Fibroblast of lung (primary cell): Measurements from ENCODE around the gene ZC3HAV1. TPM values are rescaled to one million over a fixed set of nuclear protein-coding genes. Genes with fewer than 3 reads are reported as not detected.

Experiments used
- DNase-seq, 2 donors: peaks; one replicate each; pipeline versions ENCODE4 v3.0.0 to v3.0.0-alpha.2; 2010; ENCODE audit warnings: low read depth in 2 of 2
- H2AFZ ChIP-seq: 2 replicates; pipeline ENCODE4 v1.5.1; 2012; ENCODE audit warnings: low read length, control low read depth, inconsistent platforms
- H3K27ac ChIP-seq: 2 replicates; pipeline ENCODE4 v1.5.1; 2011; ENCODE audit warnings: low read length, control low read depth; ENCODE audit not compliant: insufficient read depth
- H3K27me3 ChIP-seq: 2 replicates; pipeline ENCODE4 v1.5.1; 2011; ENCODE audit warnings: mild to moderate bottlenecking, low read length; ENCODE audit not compliant: control insufficient read depth, insufficient read depth
- H3K36me3 ChIP-seq: 2 replicates; pipeline ENCODE4 v1.5.1; 2011; ENCODE audit warnings: low read length; ENCODE audit not compliant: control insufficient read depth, insufficient read depth
- H3K4me1 ChIP-seq: 2 replicates; pipeline ENCODE4 v1.5.1; 2011; ENCODE audit warnings: low read length; ENCODE audit not compliant: control insufficient read depth, insufficient read depth; ENCODE audit errors: extremely low read depth
- H3K4me2 ChIP-seq: 2 replicates; pipeline ENCODE4 v1.5.1; 2011; ENCODE audit warnings: low read length, control low read depth; ENCODE audit not compliant: insufficient read depth; ENCODE audit errors: extremely low read depth
- H3K4me3 ChIP-seq, 4 experiments: fragments of 200-600 bp in 1 of 4; sonication (generic) in 1 of 4; replicated peaks in 1 of 4; 2 replicates each; pipeline ENCODE4 v1.5.1; 2011 to 2016; ENCODE audit warnings: low read length in 4 of 4, low read depth in 3 of 4, mild to moderate bottlenecking in 3 of 4, control low read depth in 2 of 4, inconsistent platforms in 1 of 4, mixed read lengths in 1 of 4; ENCODE audit not compliant: insufficient read depth in 1 of 4; ENCODE audit errors: control extremely low read depth in 1 of 4
- H3K79me2 ChIP-seq: 2 replicates; pipeline ENCODE4 v1.5.1; 2012; ENCODE audit warnings: mild to moderate bottlenecking, low read length, inconsistent platforms; ENCODE audit not compliant: control insufficient read depth, insufficient read depth
- H3K9ac ChIP-seq: 2 replicates; pipeline ENCODE4 v1.5.1; 2011; ENCODE audit warnings: mild to moderate bottlenecking, low read length, control low read depth; ENCODE audit not compliant: insufficient read depth
- H3K9me3 ChIP-seq: 2 replicates; pipeline ENCODE4 v1.5.1; 2012; ENCODE audit warnings: low read depth, low read length; ENCODE audit not compliant: control insufficient read depth, insufficient read depth
- H4K20me1 ChIP-seq: 2 replicates; pipeline ENCODE4 v1.5.1; 2011; ENCODE audit warnings: low read length; ENCODE audit not compliant: control insufficient read depth, insufficient read depth; ENCODE audit errors: extremely low read depth
- CTCF ChIP-seq, 2 donors: IDR thresholded peaks in 1 of 2; conservative IDR thresholded peaks in 1 of 2; 1 replicate in 1 of 2; 2 replicates in 1 of 2; pipeline ENCODE4 v1.5.1; 2011 to 2012; ENCODE audit warnings: low read length in 2 of 2, control low read depth in 1 of 2, inconsistent platforms in 1 of 2, low read depth in 1 of 2, mild to moderate bottlenecking in 1 of 2
- EZH2 ChIP-seq: IDR thresholded peaks from 2 replicates; pipeline ENCODE4 v1.5.1; 2012; ENCODE audit warnings: low read length, control low read depth, mild to moderate bottlenecking; ENCODE audit errors: missing control alignments
- polyA plus RNA-seq, 2 donors: library from polyadenylated mRNA; depleted of rRNA in 1 of 2; stranded (reverse) in 1 of 2; unstranded in 1 of 2; fragments of >200 nt; gene quantifications; 2 replicates each; pipeline ENCODE4 v1.2.1, GENCODE V29; 2011 to 2012; ENCODE audit warnings: missing spikeins in 1 of 2
- total RNA-seq: library from RNA; depleted of rRNA; stranded (reverse); fragments of >200 nt; gene quantifications from 2 replicates; pipeline ENCODE4 v1.2.1, GENCODE V29; 2014

Gene ZC3HAV1
- total and polyA plus RNA-seq, 2 donors (not counting 1 experiment from before 2014, with no cell fraction given) = 24.8 to 28.8 TPM

GRCh38 chr7:139091677-139091996, 17.9 kb downstream of the ZC3HAV1 start:
- peaks cover 4% of the 10 kb centered on the region for H3K36me3 ChIP-seq
- TF ChIP-seq EZH2 (no peak), CTCF (conservative IDR thresholded peaks at IDR 0.05 in 1 of 2, IDR thresholded peaks at IDR 0.05 in 1 of 2; ENCODE audit: low read depth in 1 of 2, low read length in 2 of 2) (no peak)
- H2AFZ ChIP-seq = no peak overlapping the region
- H3K4me2 ChIP-seq = no peak overlapping the region
- H3K4me3 ChIP-seq = no peak overlapping the region
- H3K9me3 ChIP-seq = no peaks in the 10 kb centered on the region
- H3K9ac ChIP-seq = no peak overlapping the region
- no peak for DNase-seq
- H3K4me1 ChIP-seq = no peaks in the 10 kb centered on the region
- H4K20me1 ChIP-seq = no peaks in the 10 kb centered on the region
- no peak overlapping the region for H3K27ac ChIP-seq
- no peaks in the 10 kb centered on the region for H3K27me3 ChIP-seq
- H3K79me2 ChIP-seq = peaks cover 21% of the 10 kb centered on the region

GRCh38 chr7:139089118-139089517, 20.4 kb downstream of the ZC3HAV1 start:
- Histone ChIP-seq H3K4me1 (no peaks in the 10 kb centered on the region), H2AFZ (no peak overlapping the region), H3K79me2 (peaks cover 14% of the 10 kb centered on the region), H4K20me1 (no peaks in the 10 kb centered on the region), H3K36me3 (peaks cover 9% of the 10 kb centered on the region), H3K9me3 (no peaks in the 10 kb centered on the region), H3K4me2 (no peak overlapping the region), H3K27ac (no peak overlapping the region), H3K27me3 (no peaks in the 10 kb centered on the region), H3K9ac (no peak overlapping the region), H3K4me3 (no peak overlapping the region)
- no peak for DNase-seq
- TF ChIP-seq EZH2 (no peak), CTCF (conservative IDR thresholded peaks at IDR 0.05 in 1 of 2, IDR thresholded peaks at IDR 0.05 in 1 of 2; ENCODE audit: low read depth in 1 of 2, low read length in 2 of 2) (no peak)

- no peaks in the 10 kb centered on the region for H3K9me3 ChIP-seq
- peaks cover 10% of the 10 kb centered on the region for H3K36me3 ChIP-seq
- no peak overlapping the region for H3K27ac ChIP-seq
- H3K4me3 ChIP-seq = no peak overlapping the region
- H2AFZ ChIP-seq = no peak overlapping the region
- no peaks in the 10 kb centered on the region for H4K20me1 ChIP-seq
- DNase-seq = no peak
- no peaks in the 10 kb centered on the region for H3K27me3 ChIP-seq
- H3K79me2 ChIP-seq = peaks cover 9% of the 10 kb centered on the region
- H3K4me2 ChIP-seq = no peak overlapping the region
- H3K9ac ChIP-seq = no peak overlapping the region
- TF ChIP-seq EZH2 (no peak), CTCF (conservative IDR thresholded peaks at IDR 0.05 in 1 of 2, IDR thresholded peaks at IDR 0.05 in 1 of 2; ENCODE audit: low read depth in 1 of 2, low read length in 2 of 2) (no peak)
- no peaks in the 10 kb centered on the region for H3K4me1 ChIP-seq
Observed at GRCh38 chr7:139088268-139088667, 21.3 kb downstream of the ZC3HAV1 start.
